ENCODE measurements around the gene RTP3.

The RTP3 gene

DNA sequence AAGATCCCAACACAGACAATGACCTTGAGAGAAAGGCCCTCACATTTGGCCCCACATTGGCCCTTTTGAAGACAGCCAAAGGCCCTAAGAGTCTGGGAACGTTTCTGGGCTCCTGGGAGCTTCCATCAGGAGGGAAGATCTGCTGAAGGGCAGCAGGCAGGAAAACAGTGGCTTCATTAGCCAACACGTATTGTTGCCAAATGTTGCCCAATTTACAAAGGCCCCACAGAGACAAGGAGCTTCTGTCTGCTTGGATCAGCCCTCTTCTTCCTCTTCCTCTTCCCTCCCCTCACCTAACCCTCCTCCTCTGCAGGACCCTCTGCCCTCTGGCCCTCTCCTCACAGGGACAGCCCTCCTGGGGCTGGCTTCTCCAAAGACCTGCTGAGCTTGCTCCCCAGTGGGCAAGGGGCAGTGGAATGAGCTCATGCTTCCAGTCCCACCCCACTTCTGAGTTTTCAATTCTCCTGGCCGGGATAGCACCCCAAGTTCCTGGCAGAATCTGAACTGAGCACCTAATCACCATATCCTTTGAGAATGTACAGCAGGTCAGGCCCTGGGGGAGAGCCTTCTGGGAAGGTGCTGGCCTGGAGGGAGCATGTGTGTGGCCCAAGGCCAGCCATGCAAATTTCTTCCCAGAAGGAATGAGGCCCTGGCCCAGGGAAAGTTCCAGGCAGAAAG is 28.0 kb upstream of the RTP3 start:
- DNase-seq: no peak

DNA sequence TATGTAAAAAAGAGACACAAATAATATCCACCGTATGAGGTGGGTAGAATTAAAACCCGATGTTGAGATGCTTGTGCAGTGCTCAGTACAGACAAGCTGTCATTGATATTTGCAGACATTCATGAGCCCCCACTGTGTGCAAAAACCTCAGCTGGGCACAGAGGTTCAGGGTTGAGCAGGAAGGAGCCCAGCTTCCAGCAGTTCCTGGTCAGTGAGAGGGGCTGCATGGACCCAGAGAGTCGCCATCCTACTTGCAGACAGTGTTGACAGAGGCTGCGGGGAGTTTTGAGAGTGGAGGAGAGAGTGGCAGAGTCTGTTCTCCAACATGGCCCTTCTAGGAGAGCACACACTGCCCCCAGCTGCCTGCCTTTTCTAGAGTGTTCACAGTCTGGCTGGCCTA is 26.9 kb upstream of the RTP3 start:
- no peak for DNase-seq

DNA sequence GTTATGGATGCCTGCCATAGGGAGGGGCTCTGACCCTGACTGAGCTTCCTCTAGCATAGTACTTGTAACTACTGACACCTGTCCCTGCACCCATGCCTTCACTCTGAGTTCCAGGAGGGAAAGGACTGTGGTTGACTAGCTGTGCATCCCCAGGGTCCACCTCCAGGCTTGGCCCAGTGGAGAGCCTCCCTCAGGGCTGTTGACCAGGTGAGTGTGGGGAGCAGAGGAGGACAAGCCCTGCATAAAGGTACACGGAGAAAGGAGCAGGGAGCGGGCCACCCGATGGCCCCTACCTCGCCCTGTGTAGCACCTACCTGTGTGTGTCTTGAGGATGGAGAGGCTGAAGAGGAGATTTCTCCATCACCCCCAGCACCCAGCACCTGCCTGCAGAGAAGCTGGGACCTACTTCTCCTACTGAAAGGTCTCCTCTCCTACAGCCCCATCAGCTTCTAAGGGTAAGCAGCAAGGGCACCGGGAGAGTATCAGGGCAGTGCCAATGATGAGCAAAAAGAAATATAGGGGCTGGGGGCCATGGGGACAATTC is 26.3 kb upstream of the RTP3 start:
- no peak for DNase-seq

DNA sequence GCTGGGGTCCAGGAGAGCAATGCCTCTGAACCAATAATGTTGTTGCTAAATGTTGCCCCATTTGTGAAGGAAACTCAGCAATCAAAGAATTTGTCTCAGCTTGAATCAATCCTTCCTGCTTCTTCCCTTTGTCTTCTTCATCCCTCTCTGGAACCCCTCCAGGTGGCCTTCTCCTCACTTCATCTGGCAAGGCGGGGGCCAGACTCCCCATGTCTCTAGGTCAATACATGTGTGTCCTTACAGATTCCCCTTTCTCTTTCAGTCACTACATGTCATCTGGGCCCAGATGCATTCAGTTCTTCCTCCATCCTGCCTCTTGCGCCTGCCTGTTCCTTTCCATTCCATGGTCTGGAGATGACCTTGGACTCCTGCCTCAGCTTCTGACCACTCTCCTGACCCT is 25.0 kb upstream of the RTP3 start:
- no peak for DNase-seq

DNA sequence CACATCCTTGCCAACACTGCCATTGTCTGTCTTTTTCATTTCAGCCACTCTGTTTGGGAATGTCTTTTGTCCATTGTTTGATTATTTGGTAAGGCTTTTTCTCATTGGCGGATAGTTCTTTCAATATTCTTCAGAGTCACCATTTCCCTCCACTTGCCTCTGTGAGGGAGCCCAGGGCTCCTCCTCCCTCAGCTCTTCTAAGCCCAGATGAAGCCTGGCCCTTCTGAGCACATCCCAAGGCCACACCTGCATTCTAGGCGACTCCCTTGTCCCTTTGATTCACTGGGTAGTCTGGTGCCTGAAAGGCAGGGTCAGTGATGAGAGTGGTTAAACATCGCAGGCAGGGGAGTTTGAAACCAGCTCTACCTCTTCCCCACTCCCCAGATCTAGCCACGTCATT is 20.6 kb upstream of the RTP3 start:
- no peak for DNase-seq

DNA sequence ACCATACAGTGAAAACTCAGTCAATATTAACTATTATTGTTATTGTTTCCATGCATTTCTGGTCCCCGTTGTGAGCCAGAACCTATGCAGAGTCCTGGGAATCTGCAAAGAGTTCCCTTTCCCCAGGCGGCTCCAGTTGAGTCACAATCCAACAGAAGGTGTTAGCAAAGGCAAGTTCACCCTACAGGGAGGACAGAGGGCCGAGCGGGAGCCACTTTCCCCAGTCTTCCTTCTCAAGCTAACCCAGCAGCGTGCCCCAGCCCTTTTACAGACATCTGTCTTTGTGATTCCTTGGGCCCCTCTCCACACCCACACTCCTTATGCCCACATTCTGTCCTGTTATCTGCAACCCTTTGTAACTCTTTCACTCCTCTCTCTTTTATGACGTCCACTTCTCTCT is 20.0 kb upstream of the RTP3 start:
- DNase-seq: no peak

DNA sequence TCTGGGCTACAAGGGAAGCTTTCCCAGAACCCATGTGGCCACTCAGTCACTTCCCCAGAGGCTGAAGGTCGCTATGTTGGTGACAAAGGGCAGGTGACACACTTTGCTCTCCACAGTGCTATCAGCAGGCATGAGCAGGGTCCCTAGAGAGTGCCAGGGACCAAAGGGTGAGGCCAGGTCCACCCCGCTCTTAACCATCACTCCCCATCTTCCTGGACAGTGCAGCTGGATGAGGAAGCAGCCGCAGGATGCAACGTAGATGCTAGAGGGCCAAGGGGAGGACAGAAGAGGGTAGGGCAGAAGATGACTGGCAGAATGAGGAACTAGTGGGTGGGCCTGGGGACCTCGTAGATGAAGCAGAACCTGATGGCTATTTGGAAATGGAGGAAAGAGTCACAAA is 19.4 kb upstream of the RTP3 start:
- no peak for DNase-seq

DNA sequence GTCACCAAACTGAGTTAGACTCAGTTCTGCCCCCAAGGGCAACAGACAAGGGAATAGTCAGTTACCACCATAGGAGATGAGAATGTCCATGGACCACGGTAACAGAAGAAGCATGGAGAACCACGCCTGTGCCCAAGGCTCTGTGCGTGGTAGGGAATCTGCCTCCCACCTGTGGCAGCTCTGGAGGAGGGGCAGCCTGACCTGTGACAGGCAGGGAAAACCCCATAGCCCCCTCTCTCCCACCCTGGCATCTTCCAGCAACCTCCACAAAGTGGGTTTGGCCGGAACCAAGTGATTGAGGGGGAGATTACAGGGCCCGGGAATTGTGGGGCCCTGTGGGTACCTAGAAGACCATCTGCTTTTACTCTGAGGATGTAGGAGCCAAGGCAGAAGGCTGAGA is 18.8 kb upstream of the RTP3 start:
- DNase-seq: no peak

DNA sequence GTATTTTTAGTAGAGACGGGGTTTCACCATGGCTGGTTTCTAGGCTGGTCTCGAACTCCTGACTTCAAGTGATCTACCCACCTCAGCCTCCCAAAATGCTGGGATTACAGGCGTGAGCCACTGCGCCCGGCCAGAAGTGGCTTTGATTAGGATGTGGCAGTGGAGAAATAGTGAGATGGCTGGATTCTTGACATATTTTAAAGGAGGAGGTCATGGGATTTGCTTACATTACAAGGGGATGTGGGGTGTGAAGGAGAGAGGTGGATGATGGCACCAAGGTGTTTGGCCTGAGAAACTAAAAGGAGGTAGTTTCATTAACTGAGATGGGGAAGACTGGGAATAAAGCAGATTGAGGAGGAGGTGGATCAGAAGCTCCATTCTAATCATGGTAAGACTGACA is 18.1 kb upstream of the RTP3 start:
- DNase-seq: no peak

DNA sequence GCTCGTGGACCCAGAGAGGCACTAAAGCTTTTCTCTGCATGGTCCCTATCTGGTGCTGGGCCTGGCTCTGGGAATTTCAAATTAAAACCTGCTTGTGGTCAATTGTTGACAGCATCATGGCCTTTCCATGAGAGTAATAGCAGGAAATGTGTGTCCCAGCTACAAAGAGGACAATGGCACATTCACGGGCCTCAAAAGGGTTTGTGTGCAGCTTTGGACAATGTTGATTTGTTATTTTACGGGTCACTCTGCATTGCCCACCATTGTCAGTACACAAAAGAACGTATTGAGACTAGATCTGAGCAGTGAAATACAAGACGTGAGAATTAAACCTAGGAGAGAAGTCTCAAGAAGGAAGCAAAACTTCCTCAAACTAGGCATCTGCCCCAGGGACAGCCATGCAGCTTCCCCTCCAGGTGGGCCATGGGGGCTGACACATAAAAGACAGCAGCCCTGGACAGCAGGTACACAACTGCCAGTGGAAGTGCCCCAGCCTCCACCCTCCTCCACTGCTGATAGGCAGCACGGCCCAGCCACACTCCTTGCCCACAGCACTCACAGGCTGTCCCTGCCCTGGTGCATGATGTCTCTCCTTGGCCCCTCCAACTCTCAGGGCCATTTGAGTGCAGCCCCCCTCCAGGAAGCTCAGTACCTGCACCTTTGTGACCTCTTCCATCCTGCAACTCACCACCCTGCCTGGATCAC is 17.1 kb upstream of the RTP3 start:
- DNase-seq: no peak

DNA sequence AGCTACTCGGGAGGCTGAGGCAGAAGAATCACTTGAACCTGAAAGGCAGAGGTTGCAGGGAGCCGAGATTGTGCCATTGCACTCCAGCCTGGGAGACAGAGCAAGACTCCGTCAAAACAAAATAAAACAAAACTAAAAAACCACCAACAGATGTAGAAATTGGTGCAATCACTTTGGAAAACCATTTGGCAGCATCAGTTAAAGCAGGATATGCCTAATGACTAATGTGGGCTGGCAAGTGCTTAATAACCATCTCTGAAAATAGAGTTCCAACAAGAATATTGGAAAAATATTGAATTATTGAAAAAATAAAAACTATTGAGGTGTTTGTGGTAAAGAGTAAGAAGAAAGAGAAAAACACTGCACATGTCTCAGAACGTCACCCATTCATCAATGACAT is 16.1 kb upstream of the RTP3 start:
- no peak for DNase-seq

DNA sequence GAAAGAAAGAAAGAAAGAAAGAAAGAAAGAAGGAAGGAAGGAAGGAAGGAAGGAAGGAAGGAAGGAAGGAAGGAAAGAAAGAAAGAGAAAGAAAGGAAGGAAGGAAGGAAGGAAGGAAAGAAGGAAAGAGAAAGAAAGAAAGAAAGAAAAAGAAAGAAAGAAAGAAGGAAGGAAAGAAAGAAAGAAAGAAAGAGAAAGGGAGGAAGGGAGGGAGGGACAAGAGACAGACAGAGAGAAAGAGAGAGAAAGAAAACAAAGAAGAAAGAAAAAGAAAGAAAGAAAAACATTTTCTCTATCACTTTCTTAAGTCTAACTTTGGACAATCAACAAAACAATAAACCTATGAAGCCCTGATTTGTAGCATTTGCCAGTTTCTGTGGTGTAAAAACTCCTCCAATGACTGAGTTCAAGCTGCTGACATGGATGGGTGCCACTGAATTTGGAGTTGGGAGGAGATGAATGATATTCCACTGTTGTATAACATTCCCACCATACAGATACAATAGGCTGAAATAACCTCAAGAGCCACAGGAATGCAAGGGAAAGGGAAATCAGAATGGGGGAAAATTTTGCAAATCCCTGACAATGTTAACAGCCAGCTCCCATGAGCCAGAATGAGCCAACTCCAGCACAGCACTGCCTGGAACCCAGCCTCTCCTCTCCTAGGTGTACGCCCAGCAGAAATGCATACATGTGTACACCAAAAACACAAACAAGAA is 15.0 kb upstream of the RTP3 start:
- no peak for DNase-seq

DNA sequence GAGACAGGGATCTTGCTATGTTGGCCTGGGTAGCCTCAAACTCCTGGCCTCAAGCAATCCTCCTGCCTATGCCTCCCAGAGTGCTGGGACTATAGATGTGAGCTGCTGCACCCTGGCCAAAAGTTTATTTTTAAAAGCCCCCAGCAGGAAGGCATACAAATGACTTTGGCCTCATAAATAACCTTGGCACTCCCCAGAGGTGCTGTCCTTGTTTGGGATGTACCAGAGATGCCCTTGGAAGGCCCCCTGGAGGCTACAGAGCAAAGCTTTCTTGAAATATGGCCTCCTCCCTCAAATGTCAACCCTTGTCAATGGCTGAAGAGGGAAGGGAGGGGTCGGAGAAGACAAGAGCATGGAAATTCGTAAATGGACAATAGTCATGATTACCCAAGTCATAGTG is 14.0 kb upstream of the RTP3 start:
- DNase-seq: peak; percentile 31

DNA sequence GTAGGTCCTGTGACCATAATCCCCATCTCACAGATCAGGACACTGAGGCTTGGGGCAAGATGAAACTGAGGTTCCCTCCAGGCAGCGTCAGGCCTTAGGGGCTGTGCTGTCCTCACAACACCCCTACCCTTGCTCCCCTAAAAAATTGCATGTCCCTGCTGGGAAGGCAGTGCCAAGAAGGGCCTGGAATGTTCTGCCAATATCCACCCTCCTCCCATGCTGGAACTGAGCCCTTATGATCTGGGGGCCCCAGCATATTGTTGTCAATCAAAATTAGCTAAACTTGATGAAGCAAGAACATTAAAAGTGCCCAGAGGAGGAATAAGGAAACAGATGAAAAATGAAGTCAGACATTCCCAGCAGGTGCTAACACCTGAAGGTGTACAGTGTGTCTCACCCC is 13.4 kb upstream of the RTP3 start:
- no peak for DNase-seq

DNA sequence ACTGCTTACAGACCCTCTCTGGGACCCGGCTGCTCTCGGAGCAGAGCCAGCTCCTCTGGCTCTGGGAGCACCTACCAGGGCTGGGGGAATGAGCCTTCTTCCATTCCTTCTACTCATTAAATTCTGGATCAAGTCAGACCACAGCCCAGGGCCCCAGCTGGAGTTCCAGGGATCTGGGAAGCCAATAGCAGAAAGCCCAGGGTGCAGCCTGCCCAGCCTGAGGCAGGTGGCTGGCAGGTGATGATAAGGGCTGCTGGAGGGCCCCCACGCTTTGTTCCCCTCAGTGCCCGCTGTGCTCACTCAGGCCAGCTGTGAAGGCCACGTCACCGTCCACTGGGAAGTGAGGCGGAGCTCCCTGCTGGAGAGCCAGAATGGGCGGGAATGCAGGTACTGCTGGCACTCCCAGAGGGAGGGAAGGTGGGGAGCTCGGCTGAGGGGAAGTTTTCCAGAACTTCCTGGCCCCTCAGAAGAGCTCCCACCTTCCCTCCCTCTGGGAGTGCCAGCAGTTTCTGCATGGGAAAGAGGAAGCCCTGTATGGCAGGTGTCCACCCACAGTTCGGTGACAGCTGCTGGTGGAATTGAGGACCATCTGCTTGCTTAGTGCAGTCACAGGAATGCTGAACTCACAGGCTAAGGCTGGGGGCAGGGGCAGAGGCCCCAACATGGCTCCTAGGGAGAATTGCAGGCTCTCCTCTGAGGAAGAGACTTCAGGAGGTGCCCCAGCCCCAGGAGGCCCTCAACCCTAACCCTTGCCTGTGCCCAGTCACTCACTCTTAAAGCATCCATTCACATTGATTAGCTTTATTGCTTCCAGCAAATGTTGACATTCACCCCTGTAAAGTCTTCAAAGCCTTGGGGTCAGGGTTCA is 12.6 kb upstream of the RTP3 start:
- no peak for DNase-seq

DNA sequence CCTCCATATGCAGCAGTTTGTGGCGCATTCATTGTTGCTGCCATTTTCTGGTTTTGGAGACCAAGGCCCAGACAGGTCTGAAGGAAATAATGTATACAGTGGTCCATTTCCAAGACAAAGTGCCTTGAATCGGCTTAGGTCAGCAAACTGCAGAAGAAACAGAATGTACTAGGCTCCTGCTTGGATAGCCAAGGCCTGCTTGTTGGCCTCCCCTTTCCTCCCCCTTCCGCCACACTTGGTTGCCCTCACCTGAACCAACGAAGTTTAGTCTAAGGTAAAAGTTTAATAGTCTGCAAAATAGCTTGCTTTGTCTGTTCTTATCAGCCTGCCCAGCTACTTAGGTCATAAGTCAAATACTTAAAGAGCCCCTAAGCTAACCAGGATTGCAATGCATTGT is 12.0 kb upstream of the RTP3 start:
- no peak for DNase-seq

DNA sequence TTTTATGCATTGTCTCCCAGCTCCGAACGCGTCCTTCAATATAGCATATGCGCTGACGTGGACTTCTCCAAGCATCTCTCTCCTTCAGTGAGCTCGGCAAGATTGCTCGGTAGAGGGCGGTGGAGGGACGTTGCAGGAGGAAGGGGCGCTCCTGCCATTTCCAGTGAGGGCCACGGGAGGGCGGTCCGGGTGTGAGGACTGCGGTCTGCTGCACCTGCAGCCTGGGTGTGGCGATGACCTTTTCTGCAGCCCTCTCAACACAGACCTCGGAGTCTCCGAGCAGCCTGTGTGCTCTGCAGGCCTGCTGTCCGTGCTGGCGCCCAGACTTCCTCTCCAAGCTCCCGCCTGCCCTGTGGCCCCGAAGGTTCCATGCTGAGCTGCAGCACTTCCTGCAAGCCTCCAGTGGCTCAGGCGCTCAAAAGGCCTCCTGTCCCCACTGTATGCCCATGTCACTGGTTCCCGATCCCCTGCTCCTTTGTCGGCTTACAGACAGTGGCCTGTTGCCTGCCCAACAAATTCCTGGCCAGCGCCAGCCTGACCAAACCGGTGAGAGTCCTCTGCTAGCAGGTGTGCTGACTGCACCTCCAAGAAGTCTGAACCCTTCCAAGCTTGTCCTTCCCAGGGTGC is 8.9 kb upstream of the RTP3 start:
- peak; percentile 98 for DNase-seq

DNA sequence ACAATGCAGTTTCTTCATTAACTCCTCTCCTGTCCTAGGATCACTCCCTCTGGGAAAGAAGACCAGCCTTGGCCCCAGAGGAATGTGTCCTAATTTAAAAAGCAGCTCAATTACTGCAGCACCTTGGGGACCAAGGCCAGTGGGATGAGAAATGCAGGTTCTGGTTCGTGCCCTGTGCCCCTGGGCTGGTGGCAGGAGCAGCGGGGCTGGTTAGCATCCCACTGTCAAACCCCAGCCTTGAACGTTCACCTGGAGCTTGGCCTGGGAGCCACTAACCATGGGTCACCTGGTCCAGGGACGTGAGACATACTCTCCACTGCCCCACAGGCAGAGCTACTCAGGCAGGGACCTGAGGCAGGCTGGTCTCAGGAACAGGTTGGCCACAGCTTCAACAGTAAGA is 8.4 kb upstream of the RTP3 start:
- DNase-seq: no peak

DNA sequence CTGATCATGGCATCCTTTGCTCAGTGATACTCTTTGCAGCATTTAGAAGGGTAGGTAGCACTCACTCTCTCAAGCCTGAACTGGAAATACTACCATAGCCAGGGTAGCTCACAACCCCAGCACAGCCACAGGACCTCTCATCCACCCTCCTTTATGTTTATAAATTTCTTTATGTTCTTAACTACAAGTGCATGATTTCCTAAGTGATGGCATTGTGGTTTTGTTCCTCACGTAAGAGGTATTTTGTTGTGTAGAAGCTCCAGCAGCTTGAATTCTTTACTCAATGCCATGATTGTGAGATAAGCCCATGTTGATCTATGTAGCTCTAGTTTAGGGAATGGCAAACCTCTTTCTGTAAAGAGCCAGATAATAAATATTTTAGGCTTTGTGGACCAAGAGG is 7.9 kb upstream of the RTP3 start:
- DNase-seq: no peak

DNA sequence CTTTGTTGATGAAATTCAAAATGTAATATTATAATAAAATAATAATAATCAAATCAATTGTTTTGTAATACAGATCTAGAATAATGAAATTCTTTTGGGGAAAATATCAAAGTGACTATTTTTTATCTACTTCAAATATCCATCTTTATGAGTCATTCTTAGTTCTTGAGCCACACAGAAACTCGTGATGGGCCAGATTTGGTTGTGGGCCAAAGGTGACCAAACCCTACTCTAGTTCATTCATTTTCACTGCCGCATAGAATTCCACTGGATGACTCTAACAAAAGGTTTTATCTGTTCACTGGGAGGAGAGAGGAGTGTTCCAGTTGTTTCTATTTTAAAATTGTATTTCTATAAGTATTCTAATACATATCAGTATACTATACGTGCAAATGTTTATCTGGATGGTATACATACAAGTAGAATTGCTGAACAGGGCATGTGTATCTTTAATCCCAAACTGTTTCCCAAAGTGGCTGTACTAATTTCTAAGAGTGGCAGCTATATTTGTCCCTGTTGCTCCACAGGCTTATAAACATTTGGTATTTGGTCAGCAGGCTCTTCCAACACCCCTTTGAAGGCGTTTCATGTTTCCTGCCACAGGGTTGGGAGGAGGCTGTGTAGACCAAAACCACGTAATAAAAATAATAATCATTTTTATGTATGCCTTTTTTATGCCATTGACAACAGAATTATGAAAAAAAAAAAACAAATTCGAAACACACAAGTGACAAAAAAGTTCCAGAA is 7.3 kb upstream of the RTP3 start:
- DNase-seq: no peak

DNA sequence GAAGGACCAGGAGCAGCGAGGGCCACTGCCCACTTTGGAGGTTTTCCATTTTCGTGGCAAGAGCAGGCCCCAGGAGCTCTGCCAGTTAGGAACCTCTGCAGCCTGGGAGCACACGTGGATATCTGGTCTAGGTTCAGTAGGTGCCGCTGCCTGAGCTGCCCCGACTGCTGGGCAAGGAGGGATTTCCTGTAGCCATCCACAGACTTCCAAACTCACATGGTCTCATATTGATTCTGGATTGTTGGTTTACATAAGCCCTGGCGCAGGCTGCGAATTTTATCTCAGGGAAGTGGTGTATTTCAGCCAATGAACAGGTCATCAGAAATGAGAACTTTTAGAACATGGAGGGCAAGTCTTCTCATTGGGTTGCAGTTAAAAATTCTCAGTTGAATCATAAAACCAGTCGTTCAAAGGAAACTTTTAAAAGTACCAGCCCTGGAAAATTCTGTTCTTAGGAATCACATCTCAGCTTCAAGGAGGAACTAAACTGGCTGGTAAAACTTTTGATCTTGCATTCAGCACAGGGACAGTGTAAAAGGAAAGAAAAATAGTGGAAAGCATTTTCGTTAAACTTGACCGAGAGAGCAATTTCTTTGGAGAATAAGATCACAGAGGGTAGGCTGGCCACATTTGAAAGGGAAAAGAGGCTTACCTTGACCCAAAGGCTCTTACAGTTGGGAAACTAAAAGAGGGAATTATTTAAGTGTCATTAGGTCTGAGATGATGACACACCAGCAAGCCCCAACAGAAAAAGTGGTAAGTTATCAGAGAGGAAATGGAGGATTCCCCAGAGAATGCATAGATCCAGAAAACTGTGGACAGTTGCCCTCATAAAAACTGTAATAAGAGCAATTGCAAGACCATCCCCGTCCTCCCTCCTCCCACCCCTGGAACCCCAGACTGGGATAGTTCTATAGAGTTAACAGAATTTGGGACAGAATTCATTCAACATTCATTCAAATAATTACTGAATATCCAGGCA is 6.4 kb upstream of the RTP3 start:
- no peak for DNase-seq

Data from hematopoietic multipotent progenitor cell treated with erythropoietin and hydrocortisone succinate and interleukin-3 and kit ligand, for 6 days (in vitro differentiated cells).